ENCODE measurements around the gene CACNA1C. TPM values are rescaled to one million over a fixed set of nuclear protein-coding genes. Genes with fewer than 3 reads are reported as not detected.

Gene CACNA1C
- total and polyA plus RNA-seq, 10 of the 15 experiments (the other 5 are each of a cell fraction or from before 2014, with no cell fraction given), result under 0.01 to 0.15 (median 0.09) TPM; not detected in 5

- no peak overlapping the region for H3K9ac ChIP-seq (ENCODE audit: control insufficient read depth, insufficient read depth, low read length)
- no peak overlapping the region for H3K4me3 ChIP-seq
- SMC1A ChIA-PET (ENCODE audit: uncharacterized antibody, unreplicated experiment), result no interaction called here
- H3K4me1 ChIP-seq (ENCODE audit: control insufficient read depth, insufficient read depth, low read length), result no peaks in the 10 kb centered on the region
- FAIRE-seq (no peak), DNase-seq (ENCODE audit: low read depth, low spot score) (no peak), ATAC-seq (no peak)
- BruUV-seq (replicated peaks), result no TSS peak
- H4K20me1 ChIP-seq (ENCODE audit: control insufficient read depth, insufficient read depth), result no peaks in the 10 kb centered on the region
- peaks cover 0 to 6% of the 10 kb centered on the region in 2 experiments; a peak in 2 of 4 replicates for H3K27me3 ChIP-seq (replicated peaks in 1 of 2; ENCODE audit: control insufficient read depth in 2 of 2, insufficient read depth in 2 of 2, low read length in 1 of 2)
- intact Hi-C loops (cut with micrococcal nuclease; ENCODE audit: unreplicated experiment), result no loop called here
- CTCF ChIA-PET, result interaction anchor here (0.7 kb wide), 1 partner anchor 57 kb away, joined by 3 read pairs; no protein-coding TSS in a partner anchor
- 58% methylated on average over 6 of the region's 6 CpGs for WGBS (ENCODE audit: insufficient coverage, insufficient replicate concordance, low lambda C conversion rate, missing lambda C conversion rate)
- H3K79me2 ChIP-seq (ENCODE audit: control insufficient read depth, insufficient read depth, low read length), result no peaks in the 10 kb centered on the region
- H3K9me3 ChIP-seq (replicated peaks; ENCODE audit: control insufficient read depth, insufficient read depth, low read length), result no peaks in the 10 kb centered on the region
- no peak overlapping the region for H3K27ac ChIP-seq (ENCODE audit: control insufficient read depth, insufficient read depth)
- no peaks in the 10 kb centered on the region for H3K36me3 ChIP-seq (ENCODE audit: control insufficient read depth in 2 of 2, insufficient read depth in 2 of 2, low read length in 1 of 2)
- POLR2A ChIA-PET, result no interaction called here
- in situ Hi-C loops (cut with MboI), result no loop called here
- RAD21 ChIA-PET (ENCODE audit: unreplicated experiment), result no interaction called here
- H3K4me2 ChIP-seq (ENCODE audit: control insufficient read depth, insufficient read depth), result no peak overlapping the region
- H2AFZ ChIP-seq (ENCODE audit: control insufficient read depth, low read depth, low read length), result no peak overlapping the region
- TF ChIP-seq SMAD5 (IDR thresholded peaks at IDR 0.05; ENCODE audit: low read depth) (no peak), FOXK2 (IDR thresholded peaks at IDR 0.05) (no peak), TBL1XR1 (IDR thresholded peaks at IDR 0.05; ENCODE audit: low read depth, low read length) (no peak), E2F4 (IDR thresholded peaks at IDR 0.05; ENCODE audit: low read depth, low read length) (no peak), RBBP5 (conservative IDR thresholded peaks at IDR 0.05) (no peak), MXI1 (IDR thresholded peaks at IDR 0.05; ENCODE audit: low read depth, low read length) (no peak), KLF5 (IDR thresholded peaks at IDR 0.05; ENCODE audit: partially characterized antibody) (no peak), BCLAF1 (IDR thresholded peaks at IDR 0.05) (no peak), POLR2A (IDR thresholded peaks at IDR 0.05; ENCODE audit: low read depth, low read length) (no peak), POU2F2 (IDR thresholded peaks at IDR 0.05; ENCODE audit: borderline replicate concordance, low read depth, low read length) (no peak), TCF7 (IDR thresholded peaks at IDR 0.05; ENCODE audit: borderline replicate concordance) (no peak), ATF3 (IDR thresholded peaks at IDR 0.05; ENCODE audit: borderline replicate concordance, extremely low read depth, low read depth, low read length) (no peak), SRF (IDR thresholded peaks at IDR 0.05; ENCODE audit: low read depth in 2 of 2, low read length in 2 of 2) (no peak), BCL3 (IDR thresholded peaks at IDR 0.05; ENCODE audit: borderline replicate concordance, insufficient read depth, low read depth, low read length, poor library complexity, severe bottlenecking) (no peak), RELB (IDR thresholded peaks at IDR 0.05; ENCODE audit: low read depth) (no peak), FOXM1 (IDR thresholded peaks at IDR 0.05; ENCODE audit: low read depth, low read length) (no peak)
These were observed 575.6 kb downstream of the CACNA1C start for GRCh38 chr12:2628401-2628800.

All from GM12878 (cell line).